ENCODE measurements around the gene KLHL15. TPM values are rescaled to one million over a fixed set of nuclear protein-coding genes. Genes with fewer than 3 reads are reported as not detected.

KLHL15 gene
- total RNA-seq, 8 experiments from 2014 or later = 10.3 to 22.1 (median 13.9) TPM

- no peak overlapping the region for H3K27ac ChIP-seq
- ATAC-seq (replicated peaks in 6 of 8) = no peak
- in situ Hi-C loops (cut with MboI; ENCODE audit: low pct_unique_long_range_greater_than_20kb in 2 of 9, low sequenced_read_pairs in 9 of 9, unreplicated experiment in 9 of 9) = loop anchor here in 1 of 9 experiments (25.0 kb wide), 1 partner anchor 93 kb away; the partner anchor contains the start of genes APOO and CXorf58
- no peaks in the 10 kb centered on the region for H3K4me1 ChIP-seq (replicated peaks in 1 of 2)
- 40 to 100% (median 100%) methylated on average over 1 of the region's 1 CpG; no CpG with 5 or more reads in 7 of the 10 experiments for WGBS, 10 experiments
- H3K4me3 ChIP-seq = no peak overlapping the region
Measured at GRCh38 chrX:24005028-24005427, 22.0 kb downstream of the KLHL15 start.

DNA sequence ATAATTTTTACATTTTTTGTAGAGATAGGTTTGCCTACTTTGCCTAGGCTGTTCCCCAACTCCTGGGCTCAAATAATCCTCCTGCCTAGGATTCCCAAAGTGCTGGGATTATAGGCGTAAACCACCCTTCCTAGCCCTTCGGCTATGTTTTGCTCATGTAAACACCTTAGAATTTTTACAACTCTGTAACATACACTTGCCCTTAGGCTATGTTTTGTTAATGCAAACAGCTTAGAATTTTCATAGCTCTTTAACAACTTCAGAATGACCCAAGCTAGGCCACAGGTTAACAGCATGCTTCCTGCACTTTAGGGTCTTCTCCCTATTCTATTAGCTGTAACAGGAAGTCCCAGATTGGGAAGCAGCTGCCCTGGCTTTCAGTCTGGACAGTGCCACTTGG, 24.2 kb downstream of the KLHL15 start:
- no peak overlapping the region for H3K27ac ChIP-seq
- peak in 3 of 8 experiments; percentile 37 to 92 (median 72) for ATAC-seq (replicated peaks in 6 of 8)
- in situ Hi-C loops (cut with MboI; ENCODE audit: low pct_unique_long_range_greater_than_20kb in 2 of 9, low sequenced_read_pairs in 9 of 9, unreplicated experiment in 9 of 9) = loop anchor here in 1 of 9 experiments (25.0 kb wide), 1 partner anchor 90 kb away; the partner anchor contains the start of genes APOO and CXorf58
- H3K4me1 ChIP-seq (replicated peaks in 1 of 2) = no peaks in the 10 kb centered on the region
- H3K4me3 ChIP-seq = no peak overlapping the region
- WGBS, 10 experiments = 83 to 94% methylated on average over 2 of the region's 2 CpGs; no CpG with 5 or more reads in 8 of the 10 experiments

- ATAC-seq (replicated peaks in 6 of 8) = no peak
- H3K27ac ChIP-seq = no peak overlapping the region
- no peaks in the 10 kb centered on the region for H3K4me1 ChIP-seq (replicated peaks in 1 of 2)
- H3K4me3 ChIP-seq = no peak overlapping the region
- 29 to 100% (median 76%) methylated on average over 1 of the region's 1 CpG; no CpG with 5 or more reads in 4 of the 10 experiments for WGBS, 10 experiments
- in situ Hi-C loops (cut with MboI; ENCODE audit: low pct_unique_long_range_greater_than_20kb in 2 of 9, low sequenced_read_pairs in 9 of 9, unreplicated experiment in 9 of 9) = loop anchor here in 1 of 9 experiments (25.0 kb wide), 1 partner anchor 90 kb away; the partner anchor contains the start of genes APOO and CXorf58
Measured at GRCh38 chrX:24002167-24002566, 24.8 kb downstream of the KLHL15 start.

GRCh38 chrX:23999671-24000070, 27.3 kb downstream of the KLHL15 start:
- 80 to 100% (median 95%) methylated on average over 1 to 5 of the region's 5 CpGs; no CpG with 5 or more reads in 6 of the 10 experiments for WGBS, 10 experiments
- H3K4me1 ChIP-seq (replicated peaks in 1 of 2) = no peaks in the 10 kb centered on the region
- ATAC-seq (replicated peaks in 6 of 8) = no peak
- no peak overlapping the region for H3K4me3 ChIP-seq
- no peak overlapping the region for H3K27ac ChIP-seq
- in situ Hi-C loops (cut with MboI; ENCODE audit: low pct_unique_long_range_greater_than_20kb in 2 of 9, low sequenced_read_pairs in 9 of 9, unreplicated experiment in 9 of 9) = loop anchor here in 1 of 9 experiments (25.0 kb wide), 1 partner anchor 87 kb away; the partner anchor contains the start of genes APOO and CXorf58

DNA sequence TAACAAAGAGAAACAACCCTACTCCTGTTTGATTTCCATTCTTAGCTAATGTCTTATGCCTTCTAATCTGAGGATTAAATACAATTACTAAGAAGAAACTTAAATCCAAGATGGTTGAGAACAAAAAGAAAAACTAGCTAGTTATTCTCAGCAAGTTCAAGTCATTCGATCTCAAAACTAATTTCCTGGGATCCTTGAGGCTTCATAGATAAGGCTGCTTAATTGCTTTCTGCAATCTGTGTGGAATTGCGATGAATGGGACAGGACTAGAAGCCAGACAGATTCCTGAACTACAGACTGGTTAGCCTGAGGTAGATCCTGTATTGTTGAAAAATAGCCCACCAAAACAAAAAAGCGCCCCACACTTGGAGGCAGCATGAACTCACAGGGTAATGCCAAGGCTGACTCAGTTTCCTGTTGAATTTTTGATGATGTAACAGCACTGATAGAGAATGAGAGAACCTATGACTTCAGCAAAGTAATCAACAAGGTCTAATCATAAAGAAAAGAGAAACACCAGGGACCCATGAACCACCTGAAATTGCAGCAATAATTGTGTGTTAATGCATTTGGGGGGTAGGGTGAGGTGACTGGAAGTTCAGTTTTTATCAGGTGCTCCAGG, 33.9 kb downstream of the KLHL15 start:
- in situ Hi-C loops (cut with MboI; ENCODE audit: low pct_unique_long_range_greater_than_20kb in 2 of 9, low sequenced_read_pairs in 9 of 9, unreplicated experiment in 9 of 9) = no loop called here
- Histone ChIP-seq H3K27ac (no peak overlapping the region), H3K4me1 (replicated peaks in 1 of 2) (no peaks in the 10 kb centered on the region), H3K4me3 (no peak overlapping the region)
- 0 to 100% (median 86%) methylated on average over 1 to 2 of the region's 3 CpGs; no CpG with 5 or more reads in 7 of the 10 experiments for WGBS, 10 experiments
- ATAC-seq (replicated peaks in 6 of 8) = no peak

- Histone ChIP-seq H3K4me3 (no peak overlapping the region), H3K27ac (no peak overlapping the region), H3K4me1 (replicated peaks in 1 of 2) (no peaks in the 10 kb centered on the region)
- ATAC-seq (replicated peaks in 6 of 8) = no peak
- WGBS, 10 experiments = 29 to 100% (median 87%) methylated on average over 1 to 3 of the region's 3 CpGs; no CpG with 5 or more reads in 4 of the 10 experiments
- in situ Hi-C loops (cut with MboI; ENCODE audit: low pct_unique_long_range_greater_than_20kb in 2 of 9, low sequenced_read_pairs in 9 of 9, unreplicated experiment in 9 of 9) = no loop called here
Measured at GRCh38 chrX:23992431-23992830, 34.6 kb downstream of the KLHL15 start.

- WGBS, 10 experiments = 81 to 100% (median 100%) methylated on average over 1 to 2 of the region's 2 CpGs; no CpG with 5 or more reads in 4 of the 10 experiments
- Histone ChIP-seq H3K4me1 (replicated peaks in 1 of 2) (no peaks in the 10 kb centered on the region), H3K27ac (no peak overlapping the region), H3K4me3 (no peak overlapping the region)
- no peak for ATAC-seq (replicated peaks in 6 of 8)
- in situ Hi-C loops (cut with MboI; ENCODE audit: low pct_unique_long_range_greater_than_20kb in 2 of 9, low sequenced_read_pairs in 9 of 9, unreplicated experiment in 9 of 9) = no loop called here
Measured at GRCh38 chrX:23990455-23990854, 36.5 kb downstream of the KLHL15 start.

GRCh38 chrX:23989689-23990088, 37.3 kb downstream of the KLHL15 start:
- ATAC-seq (replicated peaks in 6 of 8) = no peak
- WGBS, 10 experiments = 80 to 100% (median 93%) methylated on average over 1 to 3 of the region's 3 CpGs; no CpG with 5 or more reads in 6 of the 10 experiments
- no peak overlapping the region for H3K4me3 ChIP-seq
- H3K4me1 ChIP-seq (replicated peaks in 1 of 2) = no peaks in the 10 kb centered on the region
- H3K27ac ChIP-seq = no peak overlapping the region
- in situ Hi-C loops (cut with MboI; ENCODE audit: low pct_unique_long_range_greater_than_20kb in 2 of 9, low sequenced_read_pairs in 9 of 9, unreplicated experiment in 9 of 9) = no loop called here

GRCh38 chrX:23982891-23983290, 44.1 kb downstream of the KLHL15 start:
- Histone ChIP-seq H3K4me1 (replicated peaks in 1 of 2) (no peaks in the 10 kb centered on the region), H3K4me3 (no peak overlapping the region), H3K27ac (no peak overlapping the region)
- no peak for ATAC-seq (replicated peaks in 6 of 8)
- 42 to 86% (median 65%) methylated on average over 1 of the region's 1 CpG; no CpG with 5 or more reads in 6 of the 10 experiments for WGBS, 10 experiments
- in situ Hi-C loops (cut with MboI; ENCODE audit: low pct_unique_long_range_greater_than_20kb in 2 of 9, low sequenced_read_pairs in 9 of 9, unreplicated experiment in 9 of 9) = no loop called here

DNA sequence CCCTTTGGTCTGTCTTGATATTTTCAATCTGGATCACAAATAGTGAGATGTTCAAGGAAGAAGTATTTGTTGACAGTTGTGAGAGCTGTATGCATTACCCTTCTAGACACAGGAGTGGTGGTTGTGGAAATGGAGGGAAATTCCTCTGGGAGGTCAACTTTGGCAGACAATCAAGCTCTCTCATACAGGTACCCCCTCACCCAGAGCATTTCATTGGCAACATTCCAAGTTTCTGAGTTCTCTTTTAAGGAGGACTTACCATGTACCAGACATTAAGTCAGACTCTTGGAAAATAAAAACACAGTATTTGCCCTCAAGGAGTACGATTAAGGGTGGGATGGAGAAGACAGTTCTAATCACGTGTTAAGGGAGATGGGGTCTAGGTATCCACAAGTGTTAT, 45.3 kb downstream of the KLHL15 start:
- ATAC-seq (replicated peaks in 6 of 8) = no peak
- H3K27ac ChIP-seq = no peak overlapping the region
- no peak overlapping the region for H3K4me3 ChIP-seq
- in situ Hi-C loops (cut with MboI; ENCODE audit: low pct_unique_long_range_greater_than_20kb in 2 of 9, low sequenced_read_pairs in 9 of 9, unreplicated experiment in 9 of 9) = no loop called here
- WGBS, 10 experiments = 76 to 100% (median 92%) methylated on average over 1 to 2 of the region's 2 CpGs; no CpG with 5 or more reads in 7 of the 10 experiments
- H3K4me1 ChIP-seq (replicated peaks in 1 of 2) = no peaks in the 10 kb centered on the region

DNA sequence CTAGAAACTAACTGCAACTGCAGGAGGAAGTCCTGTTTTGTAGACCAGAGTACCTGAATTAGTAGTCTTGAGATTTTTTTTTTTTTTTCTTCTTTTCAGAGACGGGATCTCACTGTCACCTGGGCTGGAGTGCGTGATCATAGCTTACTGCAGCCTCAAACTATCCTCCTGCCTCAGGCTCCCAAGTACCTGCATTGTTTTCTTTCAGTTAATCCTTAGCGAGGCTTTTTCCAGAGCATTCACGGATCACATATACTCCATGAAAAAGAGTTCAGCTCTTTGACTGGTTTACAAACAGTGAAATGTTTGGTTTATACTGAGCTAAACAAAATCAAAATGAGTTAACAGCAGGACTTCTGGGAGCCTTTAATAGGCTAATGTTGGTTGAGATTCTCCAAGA, 45.8 kb downstream of the KLHL15 start:
- in situ Hi-C loops (cut with MboI; ENCODE audit: low pct_unique_long_range_greater_than_20kb in 2 of 9, low sequenced_read_pairs in 9 of 9, unreplicated experiment in 9 of 9) = no loop called here
- Histone ChIP-seq H3K27ac (no peak overlapping the region), H3K4me1 (replicated peaks in 1 of 2) (no peaks in the 10 kb centered on the region), H3K4me3 (no peak overlapping the region)
- ATAC-seq (replicated peaks in 6 of 8) = no peak
- 48 to 80% (median 56%) methylated on average over 1 to 4 of the region's 4 CpGs; no CpG with 5 or more reads in 6 of the 10 experiments for WGBS, 10 experiments

DNA sequence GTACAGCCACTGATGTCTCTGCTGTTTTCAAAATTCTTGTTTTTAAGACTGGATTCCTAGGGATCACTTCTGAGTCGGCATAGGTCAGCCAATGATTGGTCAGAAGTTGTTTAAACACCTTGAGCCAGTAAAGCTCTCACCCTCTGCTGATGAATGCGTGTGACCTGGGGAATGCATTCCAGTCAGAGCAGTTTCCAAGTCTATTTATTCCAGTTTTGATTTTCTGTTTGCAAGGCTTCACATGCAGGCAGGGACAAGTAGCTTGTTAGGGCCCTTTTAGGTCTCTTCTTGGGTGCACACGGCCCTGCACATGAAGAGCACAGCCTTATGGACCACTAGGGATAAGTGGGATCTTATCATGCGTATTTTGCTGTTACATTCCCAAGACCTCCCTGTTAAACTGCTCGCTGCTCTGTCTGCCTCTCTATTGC, 47.0 kb downstream of the KLHL15 start:
- in situ Hi-C loops (cut with MboI; ENCODE audit: low pct_unique_long_range_greater_than_20kb in 2 of 9, low sequenced_read_pairs in 9 of 9, unreplicated experiment in 9 of 9) = no loop called here
- no peak overlapping the region for H3K4me3 ChIP-seq
- H3K4me1 ChIP-seq (replicated peaks in 1 of 2) = no peaks in the 10 kb centered on the region
- ATAC-seq (replicated peaks in 6 of 8) = peak in 2 of 8 experiments; percentile 26 to 55
- no peak overlapping the region for H3K27ac ChIP-seq
- WGBS, 10 experiments = 80 to 82% methylated on average over 1 to 2 of the region's 5 CpGs; no CpG with 5 or more reads in 8 of the 10 experiments

GRCh38 chrX:23978491-23978890, 48.5 kb downstream of the KLHL15 start:
- H3K27ac ChIP-seq = no peak overlapping the region
- peak in 1 of 8 experiments; percentile 54 for ATAC-seq (replicated peaks in 6 of 8)
- H3K4me3 ChIP-seq = no peak overlapping the region
- in situ Hi-C loops (cut with MboI; ENCODE audit: low pct_unique_long_range_greater_than_20kb in 2 of 9, low sequenced_read_pairs in 9 of 9, unreplicated experiment in 9 of 9) = no loop called here
- 0 to 100% (median 0%) methylated on average over 1 to 3 of the region's 4 CpGs; no CpG with 5 or more reads in 5 of the 10 experiments for WGBS, 10 experiments
- no peaks in the 10 kb centered on the region for H3K4me1 ChIP-seq (replicated peaks in 1 of 2)
